Cardiac muscle cell (in vitro differentiated cells and primary cell): ENCODE data around the gene AHDC1. TPM values are rescaled to one million over a fixed set of nuclear protein-coding genes. Genes with fewer than 3 reads are reported as not detected.

Experiments
- DNase-seq, 2 donors: peaks; one replicate each; pipeline versions ENCODE4 v3.0.0 to v3.0.0-alpha.2; 2010 to 2017; ENCODE audit warnings: low read depth in 1 of 2, low spot score in 1 of 2
- H3K27ac ChIP-seq: fragments of 200-600 bp; sonication (generic); 2 replicates; pipeline ENCODE4 v1.5.1; 2016
- H3K27me3 ChIP-seq: fragments of 200-600 bp; sonication (generic); 2 replicates; pipeline ENCODE4 v1.6.0; 2016; ENCODE audit warnings: control low read depth
- H3K36me3 ChIP-seq: fragments of 200-600 bp; sonication (generic); 2 replicates; pipeline ENCODE4 v1.5.1; 2016; ENCODE audit warnings: control low read depth
- H3K4me1 ChIP-seq: fragments of 200-600 bp; sonication (generic); 2 replicates; pipeline ENCODE4 v1.8.1; 2017; ENCODE audit warnings: low read depth, mild to moderate bottlenecking, mixed run types
- H3K4me3 ChIP-seq: fragments of 200-600 bp; sonication (generic); 2 replicates; pipeline ENCODE4 v1.5.1; 2016; ENCODE audit warnings: mild to moderate bottlenecking
- H3K9me3 ChIP-seq: fragments of 200-600 bp; sonication (generic); 2 replicates; pipeline ENCODE4 v1.5.1; 2017; ENCODE audit warnings: low read depth, mild to moderate bottlenecking, control low read depth
- polyA plus RNA-seq: library from polyadenylated mRNA; unstranded; fragments of >200 nt; fragmentation: Nextera tagmentation; extraction: Ambion mirVana; gene quantifications from 2 replicates; pipeline ENCODE4 v1.2.1, GENCODE V29; 2016
- total RNA-seq: library from RNA; depleted of rRNA; stranded (reverse); fragments of >200 nt; gene quantifications from 2 replicates; pipeline ENCODE4 v1.2.3, GENCODE V29; 2016
- TF ChIP-seq, protein P1 (sequence below): IDR thresholded peaks from 2 replicates; pipeline ENCODE4 v1.5.1; 2012; ENCODE audit warnings: low read depth, mild to moderate bottlenecking, low read length

AHDC1 gene
- total and polyA plus RNA-seq, 2 experiments from 2014 or later: 16.3 to 58.1 TPM

DNA sequence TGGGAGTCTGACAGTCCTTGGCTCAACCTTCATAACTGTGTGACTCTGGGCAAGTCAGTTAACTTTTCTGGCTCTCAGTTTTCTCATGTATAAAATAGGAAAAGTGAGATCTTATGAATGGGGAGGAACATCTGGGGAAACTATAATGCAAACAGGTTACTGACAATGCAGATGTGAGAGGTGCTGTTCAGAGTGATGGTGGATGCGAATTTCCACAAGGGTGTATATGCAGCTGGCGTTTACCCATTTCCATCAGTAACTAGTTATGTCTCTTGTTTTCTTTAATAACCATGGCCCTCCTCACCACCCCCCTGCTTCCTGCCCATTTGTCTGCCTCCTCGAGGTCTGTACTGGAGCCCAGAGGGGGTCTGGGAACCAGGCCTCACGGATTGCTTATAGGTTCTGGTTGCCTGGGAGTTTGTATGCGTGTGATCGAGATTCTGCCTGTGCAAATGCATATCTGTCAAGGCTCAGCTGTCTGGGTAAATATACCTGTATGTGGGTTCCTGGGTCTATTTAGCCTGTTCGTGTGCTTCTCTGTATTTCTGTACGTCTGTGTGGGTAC lies 44.4 kb downstream of the AHDC1 start:
- H3K9me3 ChIP-seq: no peaks in the 10 kb centered on the region
- H3K27me3 ChIP-seq: no peaks in the 10 kb centered on the region
- TF ChIP-seq, protein P1, sequence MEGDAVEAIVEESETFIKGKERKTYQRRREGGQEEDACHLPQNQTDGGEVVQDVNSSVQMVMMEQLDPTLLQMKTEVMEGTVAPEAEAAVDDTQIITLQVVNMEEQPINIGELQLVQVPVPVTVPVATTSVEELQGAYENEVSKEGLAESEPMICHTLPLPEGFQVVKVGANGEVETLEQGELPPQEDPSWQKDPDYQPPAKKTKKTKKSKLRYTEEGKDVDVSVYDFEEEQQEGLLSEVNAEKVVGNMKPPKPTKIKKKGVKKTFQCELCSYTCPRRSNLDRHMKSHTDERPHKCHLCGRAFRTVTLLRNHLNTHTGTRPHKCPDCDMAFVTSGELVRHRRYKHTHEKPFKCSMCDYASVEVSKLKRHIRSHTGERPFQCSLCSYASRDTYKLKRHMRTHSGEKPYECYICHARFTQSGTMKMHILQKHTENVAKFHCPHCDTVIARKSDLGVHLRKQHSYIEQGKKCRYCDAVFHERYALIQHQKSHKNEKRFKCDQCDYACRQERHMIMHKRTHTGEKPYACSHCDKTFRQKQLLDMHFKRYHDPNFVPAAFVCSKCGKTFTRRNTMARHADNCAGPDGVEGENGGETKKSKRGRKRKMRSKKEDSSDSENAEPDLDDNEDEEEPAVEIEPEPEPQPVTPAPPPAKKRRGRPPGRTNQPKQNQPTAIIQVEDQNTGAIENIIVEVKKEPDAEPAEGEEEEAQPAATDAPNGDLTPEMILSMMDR: no peak
- H3K4me3 ChIP-seq: no peak overlapping the region
- H3K27ac ChIP-seq: peak overlapping the region; percentile 88
- H3K36me3 ChIP-seq: no peaks in the 10 kb centered on the region
- H3K4me1 ChIP-seq: peaks cover 56% of the 10 kb centered on the region
- DNase-seq: no peak

DNA sequence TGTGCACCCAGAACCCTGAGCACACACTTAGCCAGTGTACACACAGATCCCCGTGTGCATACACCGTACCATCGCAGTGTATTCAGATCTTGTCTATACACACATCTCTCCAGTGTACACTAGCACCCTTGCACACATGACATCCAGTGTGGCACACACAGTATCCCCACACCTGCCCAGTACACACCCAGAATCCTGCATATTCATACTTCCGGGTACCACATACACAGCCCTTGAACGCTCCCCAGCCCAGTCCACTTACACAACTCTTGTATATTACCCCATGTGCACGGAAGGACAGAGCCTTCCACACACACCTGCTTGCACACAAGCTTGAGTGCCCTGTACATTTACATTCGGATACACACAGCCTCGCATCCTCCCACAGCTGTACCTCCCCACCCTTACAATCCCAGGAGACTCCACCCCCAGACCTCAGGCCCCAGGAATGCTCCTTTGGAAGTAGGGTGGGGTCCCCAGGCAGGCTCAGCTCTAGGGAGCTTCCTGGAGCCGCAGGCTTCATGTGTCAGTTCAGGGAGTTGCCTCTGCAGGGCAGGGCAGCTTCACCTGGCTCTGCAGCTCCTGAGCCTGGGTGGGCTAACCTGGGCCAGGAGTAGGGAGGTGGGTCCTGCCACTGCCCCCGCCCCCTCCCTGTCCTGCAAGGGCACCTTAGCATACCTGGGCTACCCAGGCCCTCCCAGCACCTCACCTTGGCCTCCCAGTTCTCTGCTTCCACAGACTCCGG lies 46.2 kb downstream of the AHDC1 start:
- H3K27me3 ChIP-seq: no peaks in the 10 kb centered on the region
- H3K36me3 ChIP-seq: peaks cover 6% of the 10 kb centered on the region
- TF ChIP-seq, protein P1: no peak
- no peak overlapping the region for H3K4me3 ChIP-seq
- H3K9me3 ChIP-seq: no peaks in the 10 kb centered on the region
- H3K4me1 ChIP-seq: peaks cover 43% of the 10 kb centered on the region
- H3K27ac ChIP-seq: peak overlapping the region; percentile 88
- no peak for DNase-seq

DNA sequence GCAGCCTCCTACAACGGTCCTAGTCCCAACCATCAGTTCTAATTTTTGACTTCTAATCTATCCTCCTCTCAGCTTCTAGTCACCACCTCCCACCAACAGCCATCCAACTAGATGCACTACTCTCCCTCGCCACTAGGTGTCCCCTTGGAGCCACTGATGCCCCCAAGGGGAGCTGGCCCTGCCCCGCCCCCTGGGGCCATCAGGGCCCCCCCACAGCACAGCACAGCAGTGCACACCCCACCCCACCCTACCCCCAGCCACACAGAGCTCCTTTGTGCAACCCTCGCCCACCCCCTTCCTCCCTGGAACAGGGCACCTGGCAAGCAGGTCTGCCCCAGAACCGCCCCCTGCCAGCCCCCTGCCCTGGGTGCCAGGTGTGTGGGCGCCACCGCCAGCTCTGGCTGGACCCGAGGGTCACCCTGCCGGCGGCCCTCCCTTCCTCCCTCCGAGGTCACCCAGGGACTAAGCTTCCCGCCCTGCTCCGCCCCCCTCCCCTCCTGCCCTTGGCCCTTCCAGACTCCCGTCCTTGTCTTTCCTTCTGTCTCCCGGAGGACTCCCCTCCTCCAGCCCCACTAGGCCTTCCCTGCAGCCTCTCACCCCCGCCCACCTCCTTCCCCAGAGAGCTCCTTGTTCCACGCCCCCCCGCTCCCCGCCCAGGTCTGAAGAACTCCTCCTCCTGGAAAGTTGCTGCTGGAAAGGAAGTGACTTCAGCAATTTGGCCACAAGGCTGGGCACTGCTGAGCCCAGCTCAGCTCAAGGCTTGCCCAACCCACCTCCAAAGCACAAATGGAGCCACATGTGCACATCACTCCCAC lies 47.0 kb downstream of the AHDC1 start:
- H3K36me3 ChIP-seq: peaks cover 9% of the 10 kb centered on the region
- TF ChIP-seq, protein P1: peak; percentile 84
- H3K27ac ChIP-seq: peak overlapping the region; percentile 88
- no peaks in the 10 kb centered on the region for H3K9me3 ChIP-seq
- no peak overlapping the region for H3K4me3 ChIP-seq
- peaks cover 35% of the 10 kb centered on the region for H3K4me1 ChIP-seq
- peak; percentile 83 to 99 for DNase-seq
- H3K27me3 ChIP-seq: no peaks in the 10 kb centered on the region

- no peak for DNase-seq
- no peak overlapping the region for H3K4me3 ChIP-seq
- H3K4me1 ChIP-seq: peaks cover 29% of the 10 kb centered on the region
- no peaks in the 10 kb centered on the region for H3K27me3 ChIP-seq
- H3K36me3 ChIP-seq: peaks cover 9% of the 10 kb centered on the region
- H3K9me3 ChIP-seq: no peaks in the 10 kb centered on the region
- TF ChIP-seq, protein P1: no peak
- H3K27ac ChIP-seq: peak overlapping the region; percentile 38
These were observed 47.5 kb downstream of the AHDC1 start for GRCh38 chr1:27556435-27556780.

DNA sequence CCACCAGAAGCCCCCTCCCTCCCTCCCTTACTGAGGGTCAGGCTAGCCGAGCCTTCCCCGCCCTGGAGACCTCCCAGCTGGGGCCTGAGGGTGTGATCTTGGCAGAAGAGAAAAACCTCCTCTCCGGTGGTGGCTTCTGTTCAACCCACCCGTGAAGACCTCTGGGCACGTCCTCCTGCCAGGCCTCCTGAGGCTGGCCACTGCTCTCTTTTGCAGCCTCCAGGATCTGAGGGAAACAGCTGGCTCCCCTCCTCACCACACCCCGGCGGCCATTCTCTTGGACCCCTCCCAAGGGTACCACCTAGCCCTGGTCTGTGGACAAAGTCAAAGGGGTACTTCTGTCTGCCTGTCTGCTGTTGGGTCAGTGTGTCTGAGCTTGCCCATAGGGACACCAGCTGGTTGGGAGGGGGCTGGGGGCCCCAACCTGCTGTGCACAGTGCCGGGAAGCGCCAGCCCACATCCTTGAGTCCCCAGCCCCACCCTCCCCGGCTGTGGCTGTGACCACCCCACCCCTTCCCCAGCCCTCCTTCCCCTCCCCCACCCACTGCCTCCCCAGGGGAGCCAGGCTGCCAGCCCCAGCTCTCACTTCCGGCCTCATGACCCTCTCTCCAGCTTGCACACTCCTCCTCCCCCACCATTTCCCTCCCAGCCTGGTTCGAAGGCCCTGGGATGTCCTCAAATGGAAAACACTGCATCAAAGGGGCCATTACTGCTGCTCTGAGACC lies 48.1 kb downstream of the AHDC1 start:
- Histone ChIP-seq H3K9me3 (no peaks in the 10 kb centered on the region), H3K27me3 (no peaks in the 10 kb centered on the region), H3K4me3 (no peak overlapping the region), H3K36me3 (peaks cover 14% of the 10 kb centered on the region), H3K27ac (peak overlapping the region; percentile 72), H3K4me1 (peaks cover 24% of the 10 kb centered on the region)
- TF ChIP-seq, protein P1: no peak
- DNase-seq: peak in 1 of 2 donors; percentile 72
